Endothelial cell of umbilical vein (primary cell): ENCODE results near the gene CCDC6. TPM values are rescaled to one million over a fixed set of nuclear protein-coding genes. Genes with fewer than 3 reads are reported as not detected.
"Not testable (repeated sequence)": the region's sequence is repeated elsewhere in the genome, so short reads cannot be mapped to it uniquely, and the experiment has no call there.

ENCODE experiments used
- BruUV-seq: library from RNA; stranded (reverse); fragments of 400-500 nt; replicated peaks from 2 replicates; lab custom pipeline; 2021; lab: Mats Ljungman, UMichigan
- CTCF ChIA-PET: fragments of 300-600, 350-600 bp; sonication (Branson Sonifier 250); formaldehyde crosslinking; loops from one replicate; lab custom pipeline; 2021; ENCODE audit warnings: antibody characterized with exemption, inconsistent platforms; lab: Charles Lee
- POLR2A ChIA-PET: fragments of 300-600, 350-600 bp; sonication (Branson Sonifier 250); formaldehyde crosslinking; loops from one replicate; lab custom pipeline; 2021; ENCODE audit warnings: antibody characterized with exemption, inconsistent platforms; lab: Charles Lee
- DNase-seq: peaks from one replicate; pipeline ENCODE4 v3.0.0-alpha.2; 2011; ENCODE audit warnings: low read depth, low spot score
- FAIRE-seq: peaks from 2 replicates; lab custom pipeline; 2011; peaks lifted over from hg19 to GRCh38; lab: Jason Lieb, UNC
- H2AFZ ChIP-seq: 2 replicates; pipeline ENCODE4 v1.6.0; 2012; ENCODE audit warnings: low read depth, low read length, control low read depth, inconsistent platforms
- H3K27ac ChIP-seq: 2 replicates; pipeline ENCODE4 v1.5.1; 2011; ENCODE audit warnings: low read depth, mild to moderate bottlenecking, control low read depth, low read length, moderate library complexity; ENCODE audit not compliant: insufficient read depth
- H3K27me3 ChIP-seq, 2 experiments: 2 replicates each; pipeline versions ENCODE4 v1.6.0 to v1.6.1; 2011; ENCODE audit warnings: low read length in 2 of 2, mixed read lengths in 1 of 2; ENCODE audit not compliant: control insufficient read depth in 2 of 2, insufficient read depth in 2 of 2
- H3K36me3 ChIP-seq, 2 experiments: 2 replicates in 1 of 2; 3 replicates in 1 of 2; pipeline ENCODE4 v1.5.1; 2011; ENCODE audit warnings: low read length in 2 of 2, mild to moderate bottlenecking in 1 of 2, moderate library complexity in 1 of 2; ENCODE audit not compliant: control insufficient read depth in 2 of 2, insufficient read depth in 2 of 2; ENCODE audit errors: extremely low read depth in 1 of 2
- H3K4me1 ChIP-seq: 3 replicates; pipeline ENCODE4 v1.5.1; 2011; ENCODE audit warnings: mild to moderate bottlenecking, low read length; ENCODE audit not compliant: control insufficient read depth, insufficient read depth; ENCODE audit errors: extremely low read depth
- H3K4me2 ChIP-seq: 2 replicates; pipeline ENCODE4 v1.6.1; 2011; ENCODE audit warnings: low read length, control low read depth, mixed read lengths; ENCODE audit not compliant: insufficient read depth
- H3K4me3 ChIP-seq, 3 experiments: fragments of 200-600 bp in 1 of 3; sonication (generic), shearing (Covaris generic) in 1 of 3; replicated peaks in 1 of 3; 2 replicates each; pipeline ENCODE4 v1.5.1; 2011 to 2016; ENCODE audit warnings: control low read depth in 3 of 3, low read length in 3 of 3, mild to moderate bottlenecking in 2 of 3, inconsistent platforms in 1 of 3, low read depth in 1 of 3, moderate library complexity in 1 of 3; ENCODE audit not compliant: insufficient read depth in 1 of 3
- H3K79me2 ChIP-seq: 2 replicates; pipeline ENCODE4 v1.6.0; 2012; ENCODE audit warnings: low read length, inconsistent platforms; ENCODE audit not compliant: control insufficient read depth, insufficient read depth
- H3K9ac ChIP-seq: replicated peaks from 2 replicates; pipeline ENCODE3; 2011; ENCODE audit warnings: low read length, control low read depth; ENCODE audit not compliant: insufficient read depth; ENCODE audit errors: extremely low read depth
- H3K9me1 ChIP-seq: replicated peaks from 3 replicates; pipeline ENCODE4 v1.6.0; 2011; ENCODE audit warnings: mild to moderate bottlenecking, low read length; ENCODE audit not compliant: control insufficient read depth, insufficient read depth; ENCODE audit errors: extremely low read depth
- H3K9me3 ChIP-seq: replicated peaks from 2 replicates; pipeline ENCODE4 v1.5.1; 2012; ENCODE audit warnings: low read length, inconsistent platforms; ENCODE audit not compliant: control insufficient read depth, insufficient read depth
- H4K20me1 ChIP-seq: replicated peaks from 2 replicates; pipeline ENCODE3; 2011; ENCODE audit warnings: mild to moderate bottlenecking, low read length; ENCODE audit not compliant: control insufficient read depth, insufficient read depth; ENCODE audit errors: extremely low read depth
- CTCF ChIP-seq, 2 donors: IDR thresholded peaks; 1 replicate in 1 of 2; 2 replicates in 1 of 2; pipeline ENCODE4 v1.5.1; 2011; ENCODE audit warnings: low read length in 2 of 2, mild to moderate bottlenecking in 2 of 2, moderate library complexity in 2 of 2, control low read depth in 1 of 2, inconsistent platforms in 1 of 2, low read depth in 1 of 2; ENCODE audit not compliant: insufficient read depth in 1 of 2; ENCODE audit errors: extremely low read depth in 1 of 2
- EZH2 ChIP-seq: IDR thresholded peaks from 2 replicates; pipeline ENCODE4 v1.6.1; 2012; ENCODE audit warnings: borderline replicate concordance, low read depth, mild to moderate bottlenecking, moderate library complexity, low read length, inconsistent platforms; ENCODE audit not compliant: severe bottlenecking
- FOS ChIP-seq: IDR thresholded peaks from 2 replicates; pipeline ENCODE4 v1.6.1; 2011; ENCODE audit warnings: mild to moderate bottlenecking, low read length, moderate library complexity, borderline replicate concordance; ENCODE audit not compliant: insufficient read depth
- GATA2 ChIP-seq: IDR thresholded peaks from 2 replicates; pipeline ENCODE4 v1.7.0; 2011; ENCODE audit warnings: low read depth, mild to moderate bottlenecking, moderate library complexity, mixed read lengths, low read length; ENCODE audit not compliant: insufficient read length, insufficient read depth
- JUN ChIP-seq: IDR thresholded peaks from 2 replicates; pipeline ENCODE4 v1.6.1; 2011; ENCODE audit warnings: borderline replicate concordance, low read depth; ENCODE audit not compliant: insufficient read length, insufficient read depth
- MAX ChIP-seq: IDR thresholded peaks from 2 replicates; pipeline ENCODE4 v1.6.1; 2011; ENCODE audit not compliant: insufficient read depth, insufficient read length
- MYC ChIP-seq: IDR thresholded peaks from one replicate; pipeline ENCODE4 v1.6.1; 2011; ENCODE audit warnings: mild to moderate bottlenecking, low read depth, low read length
- POLR2A ChIP-seq: IDR thresholded peaks from 2 replicates; pipeline ENCODE4 v1.6.1; 2012; ENCODE audit warnings: low read depth, mild to moderate bottlenecking, control low read depth, low read length
- POLR2AphosphoS5 ChIP-seq: IDR thresholded peaks from 2 replicates; pipeline ENCODE4 v1.6.1; 2012; ENCODE audit warnings: low read depth, mild to moderate bottlenecking, control low read depth, low read length, moderate library complexity; ENCODE audit not compliant: insufficient read depth
- dilution Hi-C: fragments of 300-500 bp; cut with MboI; formaldehyde crosslinking; loops from one replicate; pipeline ENCODE4 v1.15.0; 2019; ENCODE audit warnings: low sequenced_read_pairs; ENCODE audit not compliant: extremely low pct_ligation_motif_present
- intact Hi-C: fragments of 100-400 bp; cut with micrococcal nuclease; formaldehyde crosslinking; loops from one replicate; pipeline ENCODE4 v1.10.0; 2022
- polyA plus RNA-seq, 4 experiments: library from polyadenylated mRNA; depleted of rRNA in 3 of 4; stranded (reverse) in 3 of 4; unstranded in 1 of 4; fragments of >200 nt; gene quantifications; 2 replicates each; pipeline versions ENCODE4 v1.2.1 to v1.2.3, GENCODE V29; 2011 to 2012; ENCODE audit warnings: missing spikeins in 1 of 4
- total RNA-seq: library from RNA; stranded (reverse); gene quantifications from 2 replicates; pipeline ENCODE4 v1.2.3, GENCODE V29; 2021

Gene CCDC6
- total and polyA plus RNA-seq, 2 donors (not counting 3 experiments of a cell fraction or from before 2014, with no cell fraction given) = 16.8 to 36.8 TPM

GRCh38 chr10:59934701-59935100, 28.3 kb upstream of the CCDC6 start:
- ChIA-PET CTCF (interaction anchor here (1.0 kb wide), 1 partner anchor 269 kb away, joined by 3 read pairs; no protein-coding TSS in a partner anchor), POLR2A (no interaction called here)
- no peaks in the 10 kb centered on the region for H3K36me3 ChIP-seq
- intact Hi-C loops = no loop called here
- H3K4me1 ChIP-seq = no peaks in the 10 kb centered on the region
- DNase-seq (no peak), FAIRE-seq (no peak)
- no peak overlapping the region for H3K4me2 ChIP-seq
- no TSS peak for BruUV-seq
- H3K27me3 ChIP-seq = no peaks in the 10 kb centered on the region
- dilution Hi-C loops = no loop called here
- H3K4me3 ChIP-seq = no peak overlapping the region
- H4K20me1 ChIP-seq = no peaks in the 10 kb centered on the region
- TF ChIP-seq POLR2A = no peak
- TF ChIP-seq JUN = no peak
- no peak for TF ChIP-seq CTCF (IDR thresholded peaks at IDR 0.05; ENCODE audit: extremely low read depth in 1 of 2, insufficient read depth in 1 of 2, low read depth in 1 of 2, low read length in 2 of 2)
- no peak for TF ChIP-seq EZH2
- no peak for TF ChIP-seq MYC
- no peak for TF ChIP-seq FOS
- no peak for TF ChIP-seq MAX
- no peak for TF ChIP-seq POLR2AphosphoS5
- no peak for TF ChIP-seq GATA2
- H3K27ac ChIP-seq = no peak overlapping the region
- no peak overlapping the region for H2AFZ ChIP-seq
- no peak overlapping the region for H3K9ac ChIP-seq
- H3K79me2 ChIP-seq = no peaks in the 10 kb centered on the region
- no peaks in the 10 kb centered on the region for H3K9me3 ChIP-seq
- no peaks in the 10 kb centered on the region for H3K9me1 ChIP-seq

- H3K4me1 ChIP-seq, POLR2A ChIA-PET, H3K36me3 ChIP-seq, H3K9ac ChIP-seq, H3K4me3 ChIP-seq, DNase-seq, CTCF ChIA-PET, H4K20me1 ChIP-seq, H3K9me1 ChIP-seq, H3K9me3 ChIP-seq, H3K27ac ChIP-seq, H3K27me3 ChIP-seq, intact Hi-C loops, dilution Hi-C loops, BruUV-seq, H3K4me2 ChIP-seq, H3K79me2 ChIP-seq, FAIRE-seq, H2AFZ ChIP-seq: not testable (repeated sequence)
These were observed 24.6 kb upstream of the CCDC6 start for GRCh38 chr10:59930788-59931521.
